ENCODE results near the gene NCOR1. TPM values are rescaled to one million over a fixed set of nuclear protein-coding genes. Genes with fewer than 3 reads are reported as not detected.

The NCOR1 gene
- total and polyA plus RNA-seq, 10 of the 15 experiments (the other 5 are each of a cell fraction or from before 2014, with no cell fraction given) = 34.5 to 135 (median 82.9) TPM

GRCh38 chr17:16027708-16028584, 187.4 kb downstream of the NCOR1 start (continued):
- TF ChIP-seq, protein P1, sequence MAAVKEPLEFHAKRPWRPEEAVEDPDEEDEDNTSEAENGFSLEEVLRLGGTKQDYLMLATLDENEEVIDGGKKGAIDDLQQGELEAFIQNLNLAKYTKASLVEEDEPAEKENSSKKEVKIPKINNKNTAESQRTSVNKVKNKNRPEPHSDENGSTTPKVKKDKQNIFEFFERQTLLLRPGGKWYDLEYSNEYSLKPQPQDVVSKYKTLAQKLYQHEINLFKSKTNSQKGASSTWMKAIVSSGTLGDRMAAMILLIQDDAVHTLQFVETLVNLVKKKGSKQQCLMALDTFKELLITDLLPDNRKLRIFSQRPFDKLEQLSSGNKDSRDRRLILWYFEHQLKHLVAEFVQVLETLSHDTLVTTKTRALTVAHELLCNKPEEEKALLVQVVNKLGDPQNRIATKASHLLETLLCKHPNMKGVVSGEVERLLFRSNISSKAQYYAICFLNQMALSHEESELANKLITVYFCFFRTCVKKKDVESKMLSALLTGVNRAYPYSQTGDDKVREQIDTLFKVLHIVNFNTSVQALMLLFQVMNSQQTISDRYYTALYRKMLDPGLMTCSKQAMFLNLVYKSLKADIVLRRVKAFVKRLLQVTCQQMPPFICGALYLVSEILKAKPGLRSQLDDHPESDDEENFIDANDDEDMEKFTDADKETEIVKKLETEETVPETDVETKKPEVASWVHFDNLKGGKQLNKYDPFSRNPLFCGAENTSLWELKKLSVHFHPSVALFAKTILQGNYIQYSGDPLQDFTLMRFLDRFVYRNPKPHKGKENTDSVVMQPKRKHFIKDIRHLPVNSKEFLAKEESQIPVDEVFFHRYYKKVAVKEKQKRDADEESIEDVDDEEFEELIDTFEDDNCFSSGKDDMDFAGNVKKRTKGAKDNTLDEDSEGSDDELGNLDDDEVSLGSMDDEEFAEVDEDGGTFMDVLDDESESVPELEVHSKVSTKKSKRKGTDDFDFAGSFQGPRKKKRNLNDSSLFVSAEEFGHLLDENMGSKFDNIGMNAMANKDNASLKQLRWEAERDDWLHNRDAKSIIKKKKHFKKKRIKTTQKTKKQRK (IDR thresholded peaks at IDR 0.05; ENCODE audit: low read depth, low read length) = no peak
- TF ChIP-seq RAD51 (IDR thresholded peaks at IDR 0.05) (peak; percentile 37; the same call in 1 of the 2 replicates), CEBPB (IDR thresholded peaks at IDR 0.05; ENCODE audit: borderline replicate concordance in 1 of 2, low read depth in 2 of 2, low read length in 2 of 2) (peak in 1 of 2 experiments; percentile 39; a peak in 1 of 4 replicates), CREM (IDR thresholded peaks at IDR 0.05; ENCODE audit: low read depth) (0 out of 2 replicates have a peak, but pooled peaks have one; percentile 44), TAF1 (IDR thresholded peaks at IDR 0.05; ENCODE audit: borderline replicate concordance, low read depth, low read length) (no peak), NFIC (IDR thresholded peaks at IDR 0.05; ENCODE audit: low read depth, low read length) (peak; percentile 81), GABPA (IDR thresholded peaks at IDR 0.05; ENCODE audit: low read depth) (peak; percentile 52; the same call in 1 of the 2 replicates), DPF2 (IDR thresholded peaks at IDR 0.05) (no peak), ATF2 (IDR thresholded peaks at IDR 0.05; ENCODE audit: low read length) (peak; percentile 73), RELA (IDR thresholded peaks at IDR 0.05; ENCODE audit: borderline replicate concordance, partially characterized antibody) (no peak), ZBED1 (IDR thresholded peaks at IDR 0.05; ENCODE audit: borderline replicate concordance) (no peak), SMAD5 (IDR thresholded peaks at IDR 0.05; ENCODE audit: low read depth) (no peak), NFYA (IDR thresholded peaks at IDR 0.05; ENCODE audit: borderline replicate concordance, low read depth, low read length) (no peak), JUNB (IDR thresholded peaks at IDR 0.05) (peak; percentile 92), PML (IDR thresholded peaks at IDR 0.05; ENCODE audit: low read length) (peak; percentile 60)
- TF ChIP-seq, protein P2, sequence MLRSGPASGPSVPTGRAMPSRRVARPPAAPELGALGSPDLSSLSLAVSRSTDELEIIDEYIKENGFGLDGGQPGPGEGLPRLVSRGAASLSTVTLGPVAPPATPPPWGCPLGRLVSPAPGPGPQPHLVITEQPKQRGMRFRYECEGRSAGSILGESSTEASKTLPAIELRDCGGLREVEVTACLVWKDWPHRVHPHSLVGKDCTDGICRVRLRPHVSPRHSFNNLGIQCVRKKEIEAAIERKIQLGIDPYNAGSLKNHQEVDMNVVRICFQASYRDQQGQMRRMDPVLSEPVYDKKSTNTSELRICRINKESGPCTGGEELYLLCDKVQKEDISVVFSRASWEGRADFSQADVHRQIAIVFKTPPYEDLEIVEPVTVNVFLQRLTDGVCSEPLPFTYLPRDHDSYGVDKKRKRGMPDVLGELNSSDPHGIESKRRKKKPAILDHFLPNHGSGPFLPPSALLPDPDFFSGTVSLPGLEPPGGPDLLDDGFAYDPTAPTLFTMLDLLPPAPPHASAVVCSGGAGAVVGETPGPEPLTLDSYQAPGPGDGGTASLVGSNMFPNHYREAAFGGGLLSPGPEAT (IDR thresholded peaks at IDR 0.05; ENCODE audit: low read depth) = no peak

Data from GM12878 (cell line).